Effector memory CD4-positive, alpha-beta T cell (primary cell): ENCODE results near the gene SCRN2.

Experiments
- DNase-seq, 3 donors: peaks; one replicate each; pipeline ENCODE4 v3.0.0-alpha.2; 2020
- H3K27ac ChIP-seq: 2 replicates; pipeline ENCODE4 v1.7.0; 2013; ENCODE audit warnings: mild to moderate bottlenecking, low read length, moderate library complexity; ENCODE audit not compliant: insufficient read depth, poor library complexity, severe bottlenecking
- H3K27me3 ChIP-seq: replicated peaks from 2 replicates; pipeline ENCODE4 v1.7.0; 2013; ENCODE audit warnings: mild to moderate bottlenecking, low read length; ENCODE audit not compliant: insufficient read depth, control insufficient read depth, poor library complexity, severe bottlenecking
- H3K36me3 ChIP-seq: 2 replicates; pipeline ENCODE4 v1.7.0; 2013; ENCODE audit warnings: mild to moderate bottlenecking, low read length, moderate library complexity; ENCODE audit not compliant: control insufficient read depth, insufficient read depth
- H3K4me1 ChIP-seq: 2 replicates; pipeline ENCODE4 v1.7.0; 2013; ENCODE audit warnings: low read length, mild to moderate bottlenecking; ENCODE audit not compliant: control insufficient read depth, insufficient read depth, poor library complexity, severe bottlenecking
- H3K4me3 ChIP-seq: 2 replicates; pipeline ENCODE4 v1.7.0; 2013; ENCODE audit warnings: low read length, low read depth, mild to moderate bottlenecking; ENCODE audit not compliant: insufficient read depth, poor library complexity, severe bottlenecking
- H3K9me3 ChIP-seq: 2 replicates; pipeline ENCODE4 v1.7.0; 2013; ENCODE audit warnings: mild to moderate bottlenecking, low read length, moderate library complexity; ENCODE audit not compliant: control insufficient read depth

The SCRN2 gene

DNA sequence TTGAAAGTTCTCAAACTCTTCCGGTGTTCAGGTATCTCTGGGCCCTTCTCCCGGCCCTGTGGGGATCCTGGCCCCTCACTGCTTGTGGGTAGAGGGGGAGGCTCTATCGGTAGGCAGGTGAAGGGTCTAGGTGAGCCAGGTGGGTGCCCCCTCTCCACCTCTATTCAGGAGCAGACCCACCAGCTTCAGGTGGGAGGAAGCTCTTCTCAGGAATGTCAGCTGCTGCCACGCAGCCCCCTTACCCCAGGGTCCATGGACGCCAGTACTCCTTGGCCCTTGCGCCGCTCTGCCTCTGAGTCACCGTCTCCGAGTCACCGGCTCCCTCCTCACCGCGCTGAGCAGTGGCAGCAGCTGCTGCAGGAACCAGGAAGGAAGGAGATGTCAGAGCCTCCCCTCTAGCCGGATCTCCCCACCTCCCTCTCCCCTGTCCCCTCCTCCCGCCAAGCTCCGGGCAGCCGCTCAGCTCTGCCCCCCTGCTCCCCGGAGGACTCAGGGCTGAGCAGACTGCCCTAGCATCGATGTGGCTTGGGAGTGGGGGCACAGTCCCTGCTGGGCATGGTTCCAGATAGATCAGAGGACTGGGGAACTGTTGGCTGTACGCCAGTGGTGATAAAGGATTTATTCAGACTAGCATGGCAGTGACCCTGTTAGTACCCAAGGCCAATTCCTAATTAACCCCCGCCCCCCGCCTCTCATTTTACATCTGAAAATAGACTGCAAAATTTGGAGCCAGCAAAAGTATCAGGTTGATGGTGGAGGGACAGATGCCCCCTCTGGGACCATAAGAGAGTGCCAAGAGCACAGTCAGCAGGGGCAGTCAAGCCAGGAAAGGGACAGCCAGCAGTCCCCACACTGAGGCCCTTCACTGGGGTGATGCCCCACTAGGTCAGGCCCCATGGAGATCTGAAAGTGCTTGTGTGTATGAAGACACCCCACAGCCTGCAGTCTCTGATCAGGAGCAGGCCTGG, 19.4 kb downstream of the SCRN2 start, which contains the start of gene OSBPL7:
Gene OSBPL7, minus strand, starts transcription at position 371 of the 968 bp plus-strand sequence. CDS start 1,516 bp downstream, outside the sequence.
- peak; percentile 58 to 70 (median 69) for DNase-seq
- H3K4me3 ChIP-seq = peak within 1 kb of the TSS; percentile 72
- no peaks in the 10 kb centered on the region for H3K9me3 ChIP-seq
- peak within 1 kb of the TSS; percentile 44 for H3K27ac ChIP-seq
- H3K27me3 ChIP-seq = no peaks in the 10 kb centered on the region
- peaks cover 18% of the 10 kb centered on the region for H3K4me1 ChIP-seq
- peaks cover 51% of the 10 kb centered on the region for H3K36me3 ChIP-seq

DNA sequence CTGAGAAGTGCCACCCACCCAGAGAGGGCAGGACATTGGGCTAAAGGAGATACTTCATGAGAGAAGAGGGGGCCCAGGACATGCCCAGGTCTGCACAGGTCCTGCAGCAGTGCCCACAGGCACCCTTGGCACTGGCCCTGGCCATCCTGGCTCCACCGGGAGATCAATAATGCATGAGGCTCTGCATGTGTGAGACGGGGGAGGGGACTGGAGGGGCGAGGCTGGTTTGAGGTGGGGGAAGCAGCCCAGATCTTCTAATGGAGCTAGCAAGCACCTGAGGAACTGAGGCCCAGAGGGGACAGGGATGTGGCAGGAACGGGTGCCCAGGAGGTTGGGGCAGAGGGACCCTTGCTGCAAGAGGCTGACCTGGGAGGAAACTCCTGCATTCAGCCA, 20.0 kb downstream of the SCRN2 start:
- H3K27me3 ChIP-seq = no peaks in the 10 kb centered on the region
- H3K4me1 ChIP-seq = peaks cover 18% of the 10 kb centered on the region
- H3K9me3 ChIP-seq = no peaks in the 10 kb centered on the region
- peak overlapping the region; percentile 72 for H3K4me3 ChIP-seq
- peaks cover 51% of the 10 kb centered on the region for H3K36me3 ChIP-seq
- peak overlapping the region; percentile 44 for H3K27ac ChIP-seq
- DNase-seq = no peak

DNA sequence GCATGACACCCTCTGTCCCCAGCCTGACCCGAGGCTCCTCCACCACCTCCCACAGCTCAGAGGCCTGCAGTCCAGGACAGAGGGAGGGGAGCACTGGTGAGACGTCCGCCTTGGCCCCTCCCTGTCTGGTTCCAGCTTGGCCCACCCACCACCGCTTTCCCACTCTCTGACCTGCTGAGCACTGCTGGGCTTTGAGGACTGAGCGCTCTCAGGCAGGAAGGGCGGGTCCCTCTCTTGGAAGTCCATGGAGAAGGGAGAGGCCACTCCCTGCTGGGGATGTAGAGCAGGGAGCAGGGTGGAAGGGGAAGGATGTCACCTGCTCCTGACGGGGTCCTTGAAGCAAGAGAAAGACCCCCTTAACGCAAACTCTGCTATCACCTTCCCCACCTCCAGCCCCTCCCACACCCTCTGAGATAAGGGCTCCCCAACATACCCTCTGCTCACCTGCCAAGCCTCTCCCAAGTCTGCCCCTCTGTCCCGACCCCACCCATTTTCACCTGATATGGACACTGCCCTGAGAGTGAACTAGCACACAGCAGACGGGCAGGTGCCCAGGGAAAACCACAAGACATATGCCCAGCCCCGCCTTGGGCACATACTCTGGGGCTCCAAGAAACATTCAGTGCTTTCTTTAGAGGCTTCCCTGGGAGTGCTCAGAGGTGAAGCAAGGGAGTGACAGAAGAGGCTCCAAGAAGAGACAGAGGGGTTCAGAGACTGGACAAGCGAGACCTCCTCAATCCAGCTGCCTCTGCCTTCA, 20.9 kb downstream of the SCRN2 start:
- Histone ChIP-seq H3K4me3 (no peak overlapping the region), H3K27me3 (no peaks in the 10 kb centered on the region), H3K27ac (peak overlapping the region; percentile 44), H3K9me3 (no peaks in the 10 kb centered on the region), H3K36me3 (peaks cover 54% of the 10 kb centered on the region), H3K4me1 (peaks cover 18% of the 10 kb centered on the region)
- DNase-seq = no peak

DNA sequence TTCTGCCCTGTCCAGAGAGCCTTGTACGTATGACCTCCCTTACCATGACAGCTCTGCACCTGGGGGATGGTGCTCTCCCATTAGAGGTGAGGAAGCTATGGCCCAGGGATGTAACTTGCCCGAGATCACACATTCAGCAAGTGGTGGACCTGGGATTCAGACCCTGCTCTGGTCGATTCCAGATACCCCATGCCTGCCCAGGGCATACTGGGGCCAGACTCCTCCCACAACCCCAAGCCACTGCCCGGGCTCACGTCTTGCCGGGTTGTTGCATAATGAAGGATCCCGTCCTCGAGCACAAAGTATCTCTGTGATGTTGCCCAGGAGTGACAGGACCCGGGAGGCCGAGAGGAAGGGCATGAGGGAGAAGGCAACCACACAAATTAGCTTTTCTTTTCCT, 21.6 kb downstream of the SCRN2 start:
- Histone ChIP-seq H3K9me3 (no peaks in the 10 kb centered on the region), H3K36me3 (peaks cover 57% of the 10 kb centered on the region), H3K27me3 (no peaks in the 10 kb centered on the region), H3K27ac (no peak overlapping the region), H3K4me3 (no peak overlapping the region), H3K4me1 (peaks cover 18% of the 10 kb centered on the region)
- DNase-seq = no peak

DNA sequence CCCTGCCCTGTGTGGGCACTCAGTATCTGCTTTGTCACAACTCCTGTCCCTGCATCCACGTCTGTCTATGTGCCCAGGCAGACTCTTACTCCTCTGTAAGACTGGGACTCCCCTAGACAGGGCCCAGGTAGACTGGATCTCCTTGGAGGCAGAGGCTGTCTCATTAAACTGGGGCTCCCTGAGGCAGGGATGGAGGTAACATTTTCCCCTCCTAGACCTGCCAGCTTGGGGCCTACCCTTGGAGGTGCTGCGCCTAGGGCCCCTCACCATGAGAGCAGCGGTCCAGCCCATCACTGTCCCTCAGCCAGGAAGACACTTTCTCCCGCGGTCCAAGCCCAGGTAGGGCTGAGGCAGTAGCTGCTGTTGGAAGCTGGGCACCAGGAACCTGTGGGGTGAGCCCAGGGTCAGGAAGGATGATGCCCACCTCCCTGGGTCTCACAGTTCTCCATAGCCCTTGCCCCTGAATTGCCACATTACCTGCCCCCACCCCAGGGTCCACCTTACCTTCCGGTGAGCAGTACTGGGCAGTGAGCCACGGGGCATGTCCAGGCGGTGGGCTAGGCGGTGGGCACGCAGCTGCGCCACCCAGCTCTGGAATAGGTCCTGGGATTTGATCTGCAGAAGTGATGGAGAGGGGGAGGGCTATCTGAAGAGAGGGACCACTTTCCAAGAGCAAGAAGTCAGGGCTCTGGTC, 22.9 kb downstream of the SCRN2 start:
- H3K4me3 ChIP-seq = no peak overlapping the region
- no peaks in the 10 kb centered on the region for H3K9me3 ChIP-seq
- no peaks in the 10 kb centered on the region for H3K27me3 ChIP-seq
- H3K4me1 ChIP-seq = peaks cover 18% of the 10 kb centered on the region
- H3K27ac ChIP-seq = no peak overlapping the region
- peaks cover 58% of the 10 kb centered on the region for H3K36me3 ChIP-seq
- DNase-seq = no peak

DNA sequence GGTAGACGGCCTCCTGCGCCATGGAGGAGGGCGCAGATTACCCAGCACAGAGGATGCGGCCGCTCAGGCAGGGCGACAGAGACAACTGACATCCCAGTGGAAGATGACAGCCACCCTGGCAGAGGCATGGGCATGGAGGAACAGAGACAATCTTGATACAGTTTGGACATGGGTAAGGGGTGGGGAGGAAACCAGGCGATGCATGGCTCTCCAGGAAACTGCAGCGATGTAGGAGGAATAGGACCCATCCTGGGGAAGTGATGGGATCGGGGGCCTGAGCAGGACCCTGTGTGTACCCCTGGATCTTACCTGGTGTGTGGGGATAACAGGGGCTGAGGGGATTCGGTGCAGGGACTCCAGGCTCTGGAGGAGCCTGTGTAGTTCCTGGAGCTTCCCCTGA, 24.1 kb downstream of the SCRN2 start:
- Histone ChIP-seq H3K9me3 (no peaks in the 10 kb centered on the region), H3K27me3 (no peaks in the 10 kb centered on the region), H3K27ac (no peak overlapping the region), H3K36me3 (peaks cover 70% of the 10 kb centered on the region), H3K4me1 (peaks cover 14% of the 10 kb centered on the region), H3K4me3 (no peak overlapping the region)
- no peak for DNase-seq

DNA sequence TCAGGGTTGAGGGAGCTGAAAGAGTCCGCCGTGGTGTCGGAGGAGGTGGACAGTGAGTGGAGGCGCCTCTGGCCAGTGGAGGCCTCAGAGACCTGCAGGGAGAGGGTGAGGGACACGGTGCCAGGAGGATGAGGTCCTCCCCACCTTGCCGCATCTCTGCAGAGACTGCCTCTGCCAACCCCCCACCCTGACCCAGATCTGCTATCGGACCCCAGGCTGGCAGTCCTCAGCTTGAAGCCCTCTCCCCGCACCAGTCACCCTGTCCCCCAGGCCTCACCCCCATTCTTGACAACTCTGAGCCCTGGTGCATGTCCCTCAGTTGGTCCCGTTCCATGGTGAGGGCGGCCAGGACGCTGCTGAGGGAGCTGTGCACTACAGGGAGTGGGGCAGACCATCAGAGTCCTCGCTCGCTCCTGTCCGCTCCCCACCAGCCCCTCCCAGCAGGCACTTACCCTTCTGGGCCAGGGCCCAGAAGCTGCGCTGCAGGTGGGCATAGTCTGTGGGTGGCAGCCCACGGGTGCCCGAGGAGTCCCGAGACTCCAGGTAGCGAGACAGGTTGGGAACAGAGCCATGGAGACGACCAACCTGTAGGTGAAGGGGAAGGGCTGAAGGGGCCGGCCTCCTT, 24.9 kb downstream of the SCRN2 start:
- Histone ChIP-seq H3K9me3 (no peaks in the 10 kb centered on the region), H3K4me1 (peaks cover 8% of the 10 kb centered on the region), H3K27me3 (no peaks in the 10 kb centered on the region), H3K4me3 (no peak overlapping the region), H3K27ac (no peak overlapping the region), H3K36me3 (peaks cover 75% of the 10 kb centered on the region)
- no peak for DNase-seq

DNA sequence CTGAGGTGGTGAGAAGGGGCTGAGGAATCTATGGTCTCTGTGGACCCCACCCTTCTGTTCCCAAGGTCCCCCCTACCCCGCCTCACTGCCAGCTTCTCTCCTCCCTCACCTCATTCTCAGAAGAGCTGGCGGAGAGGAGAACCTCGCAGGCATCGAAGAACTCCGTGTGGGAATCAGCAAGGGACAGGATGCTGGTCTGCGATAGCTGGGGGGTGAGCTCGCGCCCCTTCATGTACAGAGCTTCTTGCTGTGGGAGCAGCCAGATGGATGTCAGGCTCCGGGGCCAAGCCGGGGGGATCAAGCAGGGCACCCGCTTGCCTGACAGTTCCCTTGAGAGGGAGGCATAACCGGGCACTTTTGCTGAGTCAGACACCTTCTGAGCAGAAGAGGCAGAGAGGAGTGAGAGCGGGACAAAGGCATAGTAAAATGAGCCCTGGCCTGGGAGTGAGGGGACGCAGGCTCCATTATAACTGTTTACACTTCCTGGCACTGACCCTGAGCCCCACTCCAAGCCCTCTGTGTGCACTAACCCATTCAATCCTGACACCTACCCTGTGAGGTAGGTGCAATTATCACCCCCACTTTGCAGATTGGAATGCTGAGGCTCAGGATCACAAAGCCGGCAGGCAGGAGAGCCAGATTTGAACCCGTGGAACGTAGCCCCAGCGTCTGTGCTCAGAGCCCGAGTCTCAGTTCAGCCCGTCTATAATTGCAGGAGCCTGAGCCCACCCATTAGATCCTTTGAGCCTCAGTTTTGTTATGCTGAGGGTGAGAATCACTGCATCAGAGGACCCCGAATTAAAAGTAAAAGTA, 25.8 kb downstream of the SCRN2 start:
- Histone ChIP-seq H3K4me3 (no peak overlapping the region), H3K27ac (no peak overlapping the region), H3K36me3 (peaks cover 84% of the 10 kb centered on the region), H3K9me3 (no peaks in the 10 kb centered on the region), H3K27me3 (no peaks in the 10 kb centered on the region), H3K4me1 (no peaks in the 10 kb centered on the region)
- no peak for DNase-seq

DNA sequence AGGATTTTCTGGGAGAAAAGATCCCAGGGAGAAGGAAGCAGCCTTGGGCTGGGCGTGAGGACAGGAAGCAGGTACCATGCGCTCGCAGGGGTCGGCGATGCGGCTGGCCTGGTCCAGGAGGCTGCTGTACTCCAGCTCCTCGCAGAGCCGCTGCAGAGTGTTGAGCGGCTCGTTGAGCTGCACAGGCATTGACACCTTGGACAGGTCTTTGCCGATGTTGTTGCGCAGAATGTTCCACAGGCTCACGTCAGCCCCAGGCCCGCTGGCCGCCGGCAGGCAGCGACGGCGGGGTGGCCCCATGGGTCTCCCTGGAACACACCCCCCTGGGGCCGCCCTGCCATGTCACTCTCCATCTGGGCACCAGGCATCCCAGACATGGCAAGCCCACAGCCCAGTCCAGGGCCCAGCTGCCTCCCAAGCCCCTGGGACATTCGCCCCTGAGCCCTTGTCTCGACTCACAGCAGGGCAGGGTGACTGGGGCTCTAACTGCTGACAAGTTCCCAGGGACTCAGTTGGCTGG, 27.5 kb downstream of the SCRN2 start:
- Histone ChIP-seq H3K9me3 (no peaks in the 10 kb centered on the region), H3K27ac (no peak overlapping the region), H3K4me3 (no peak overlapping the region), H3K4me1 (no peaks in the 10 kb centered on the region), H3K27me3 (no peaks in the 10 kb centered on the region), H3K36me3 (peaks cover 91% of the 10 kb centered on the region)
- DNase-seq = no peak
